Chondrocyte (in vitro differentiated cells): ENCODE data around the gene DMAC1. TPM values are rescaled to one million over a fixed set of nuclear protein-coding genes. Genes with fewer than 3 reads are reported as not detected.

Experiments used
- DNase-seq: peaks from one replicate; pipeline ENCODE4 v3.0.0; 2021; ENCODE audit warnings: mixed read lengths, low spot score
- H3K27ac Mint-ChIP-seq: one replicate; pipeline ENCODE4 v1.8.0; 2021; ENCODE audit warnings: mild to moderate bottlenecking, moderate library complexity, mixed read lengths; ENCODE audit not compliant: unreplicated experiment
- H3K27me3 Mint-ChIP-seq: 2 replicates; pipeline ENCODE4 v1.8.0; 2021; ENCODE audit warnings: low read depth, mixed read lengths
- H3K36me3 Mint-ChIP-seq: 2 replicates; pipeline ENCODE4 v1.8.0; 2021; ENCODE audit warnings: low read depth, mixed read lengths
- H3K4me1 Mint-ChIP-seq: 2 replicates; pipeline ENCODE4 v1.8.0; 2021; ENCODE audit warnings: low read depth, mild to moderate bottlenecking, mixed read lengths
- H3K4me3 Mint-ChIP-seq: one replicate; pipeline ENCODE4 v1.8.0; 2021; ENCODE audit warnings: mild to moderate bottlenecking, moderate library complexity, mixed read lengths; ENCODE audit not compliant: unreplicated experiment
- H3K9me3 Mint-ChIP-seq: 2 replicates; pipeline ENCODE4 v1.8.0; 2021; ENCODE audit warnings: low read depth, mixed read lengths
- total RNA-seq: library from RNA; stranded (reverse); gene quantifications from 3 replicates; pipeline ENCODE4 v1.2.1, GENCODE V29; 2021
- TF ChIP-seq, protein P1 (sequence below): fragments of 200-600 bp; sonication (generic); IDR thresholded peaks from 2 replicates; pipeline ENCODE4 v1.5.0; 2021; ENCODE audit warnings: antibody characterized with exemption, mild to moderate bottlenecking, moderate library complexity

DMAC1 gene
- total RNA-seq, 1 donor from 2014 or later, result 40.7 TPM

DNA sequence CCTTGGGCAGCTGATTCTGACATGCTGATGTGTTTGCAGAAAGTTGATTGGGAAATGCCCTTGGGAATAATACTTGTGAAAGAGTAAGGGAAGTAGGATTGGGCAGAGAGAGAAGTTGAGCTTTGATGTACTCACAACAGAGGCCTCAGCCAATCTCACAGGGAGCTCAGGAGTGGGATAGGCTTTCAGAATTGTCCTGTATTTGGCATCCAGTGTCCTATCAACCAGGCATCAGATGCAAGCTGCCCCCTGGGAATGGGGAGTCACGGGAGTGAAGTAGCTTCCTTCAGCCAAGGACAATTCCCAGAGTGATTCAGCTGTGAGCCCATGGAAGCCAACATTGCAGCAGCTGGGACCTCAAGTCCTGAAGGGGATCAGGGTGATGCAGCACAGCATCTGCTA is 39.6 kb downstream of the DMAC1 start:
- Mint-ChIP-seq H3K27ac (no peak overlapping the region), H3K9me3 (peaks cover 8% of the 10 kb centered on the region), H3K4me1 (no peaks in the 10 kb centered on the region), H3K36me3 (no peaks in the 10 kb centered on the region), H3K27me3 (no peaks in the 10 kb centered on the region), H3K4me3 (no peak overlapping the region)
- TF ChIP-seq, protein P1, sequence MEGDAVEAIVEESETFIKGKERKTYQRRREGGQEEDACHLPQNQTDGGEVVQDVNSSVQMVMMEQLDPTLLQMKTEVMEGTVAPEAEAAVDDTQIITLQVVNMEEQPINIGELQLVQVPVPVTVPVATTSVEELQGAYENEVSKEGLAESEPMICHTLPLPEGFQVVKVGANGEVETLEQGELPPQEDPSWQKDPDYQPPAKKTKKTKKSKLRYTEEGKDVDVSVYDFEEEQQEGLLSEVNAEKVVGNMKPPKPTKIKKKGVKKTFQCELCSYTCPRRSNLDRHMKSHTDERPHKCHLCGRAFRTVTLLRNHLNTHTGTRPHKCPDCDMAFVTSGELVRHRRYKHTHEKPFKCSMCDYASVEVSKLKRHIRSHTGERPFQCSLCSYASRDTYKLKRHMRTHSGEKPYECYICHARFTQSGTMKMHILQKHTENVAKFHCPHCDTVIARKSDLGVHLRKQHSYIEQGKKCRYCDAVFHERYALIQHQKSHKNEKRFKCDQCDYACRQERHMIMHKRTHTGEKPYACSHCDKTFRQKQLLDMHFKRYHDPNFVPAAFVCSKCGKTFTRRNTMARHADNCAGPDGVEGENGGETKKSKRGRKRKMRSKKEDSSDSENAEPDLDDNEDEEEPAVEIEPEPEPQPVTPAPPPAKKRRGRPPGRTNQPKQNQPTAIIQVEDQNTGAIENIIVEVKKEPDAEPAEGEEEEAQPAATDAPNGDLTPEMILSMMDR, result no peak
- DNase-seq, result no peak

- H3K36me3 Mint-ChIP-seq, result no peaks in the 10 kb centered on the region
- no peak for DNase-seq
- H3K9me3 Mint-ChIP-seq, result no peaks in the 10 kb centered on the region
- no peaks in the 10 kb centered on the region for H3K27me3 Mint-ChIP-seq
- no peak overlapping the region for H3K4me3 Mint-ChIP-seq
- TF ChIP-seq, protein P1, result no peak
- H3K4me1 Mint-ChIP-seq, result no peaks in the 10 kb centered on the region
- no peak overlapping the region for H3K27ac Mint-ChIP-seq
Observed at GRCh38 chr9:7756088-7756487, 43.5 kb downstream of the DMAC1 start.

- Mint-ChIP-seq H3K4me1 (no peaks in the 10 kb centered on the region), H3K27me3 (peaks cover 4% of the 10 kb centered on the region), H3K27ac (no peak overlapping the region), H3K9me3 (peaks cover 6% of the 10 kb centered on the region), H3K4me3 (no peak overlapping the region), H3K36me3 (no peaks in the 10 kb centered on the region)
- TF ChIP-seq, protein P1, result no peak
- DNase-seq, result no peak
Observed at GRCh38 chr9:7752481-7752880, 47.1 kb downstream of the DMAC1 start.
